ENCODE data around the gene EDC3. TPM values are rescaled to one million over a fixed set of nuclear protein-coding genes. Genes with fewer than 3 reads are reported as not detected.
A peak's percentile ranks its signal among the peaks of the same experiment; 100 is the strongest.

The EDC3 gene
- total RNA-seq, 2 donors from 2014 or later, result 11.5 to 16.2 TPM

GRCh38 chr15:74642734-74643664 lies 52.8 kb downstream of the EDC3 start:
- Histone ChIP-seq H3K4me3 (no peak overlapping the region), H3K27me3 (replicated peaks; ENCODE audit: insufficient read depth) (no peaks in the 10 kb centered on the region), H3K36me3 (peaks cover 9% of the 10 kb centered on the region), H3K27ac (peak overlapping the region; percentile 11 to 52), H3K9me3 (no peaks in the 10 kb centered on the region), H3K4me1 (ENCODE audit: control insufficient read depth in 1 of 2, low read depth in 2 of 2) (peaks cover 13 to 45% of the 10 kb centered on the region in 2 donors)
- TF ChIP-seq, protein P1, sequence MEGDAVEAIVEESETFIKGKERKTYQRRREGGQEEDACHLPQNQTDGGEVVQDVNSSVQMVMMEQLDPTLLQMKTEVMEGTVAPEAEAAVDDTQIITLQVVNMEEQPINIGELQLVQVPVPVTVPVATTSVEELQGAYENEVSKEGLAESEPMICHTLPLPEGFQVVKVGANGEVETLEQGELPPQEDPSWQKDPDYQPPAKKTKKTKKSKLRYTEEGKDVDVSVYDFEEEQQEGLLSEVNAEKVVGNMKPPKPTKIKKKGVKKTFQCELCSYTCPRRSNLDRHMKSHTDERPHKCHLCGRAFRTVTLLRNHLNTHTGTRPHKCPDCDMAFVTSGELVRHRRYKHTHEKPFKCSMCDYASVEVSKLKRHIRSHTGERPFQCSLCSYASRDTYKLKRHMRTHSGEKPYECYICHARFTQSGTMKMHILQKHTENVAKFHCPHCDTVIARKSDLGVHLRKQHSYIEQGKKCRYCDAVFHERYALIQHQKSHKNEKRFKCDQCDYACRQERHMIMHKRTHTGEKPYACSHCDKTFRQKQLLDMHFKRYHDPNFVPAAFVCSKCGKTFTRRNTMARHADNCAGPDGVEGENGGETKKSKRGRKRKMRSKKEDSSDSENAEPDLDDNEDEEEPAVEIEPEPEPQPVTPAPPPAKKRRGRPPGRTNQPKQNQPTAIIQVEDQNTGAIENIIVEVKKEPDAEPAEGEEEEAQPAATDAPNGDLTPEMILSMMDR (IDR thresholded peaks at IDR 0.05), result no peak
- DNase-seq (ENCODE audit: low spot score), result no peak
- no peak for ATAC-seq (ENCODE audit: insufficient number of reproducible peaks, low FRiP score, low read depth)

DNA sequence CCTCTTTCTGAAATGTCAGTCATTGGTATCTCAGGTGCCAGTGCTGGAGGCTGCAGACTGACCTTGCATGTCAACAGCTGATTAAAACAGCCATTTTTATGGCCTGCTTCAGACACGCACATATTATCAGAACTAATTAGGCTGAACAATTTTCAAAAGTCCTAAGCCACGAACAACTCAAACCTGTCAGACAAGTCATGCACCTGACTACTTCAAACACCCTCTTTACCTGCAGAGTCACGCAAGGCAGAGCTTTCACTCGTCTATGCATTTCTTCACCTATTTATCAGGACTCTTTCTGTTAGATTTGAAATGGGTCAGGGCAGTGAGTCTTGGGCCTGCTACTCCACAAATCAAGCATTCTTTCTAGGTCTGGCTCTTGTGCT lies 53.5 kb downstream of the EDC3 start:
- Histone ChIP-seq H3K4me1 (ENCODE audit: control insufficient read depth in 1 of 2, low read depth in 2 of 2) (peaks cover 13 to 45% of the 10 kb centered on the region in 2 donors), H3K9me3 (no peaks in the 10 kb centered on the region), H3K36me3 (peaks cover 14% of the 10 kb centered on the region), H3K4me3 (no peak overlapping the region), H3K27me3 (replicated peaks; ENCODE audit: insufficient read depth) (no peaks in the 10 kb centered on the region), H3K27ac (peak overlapping the region; percentile 11 to 52)
- TF ChIP-seq, protein P1 (IDR thresholded peaks at IDR 0.05), result no peak
- ATAC-seq (ENCODE audit: insufficient number of reproducible peaks, low FRiP score, low read depth), result no peak
- DNase-seq (ENCODE audit: low spot score), result no peak

- H3K9me3 ChIP-seq, result no peaks in the 10 kb centered on the region
- peaks cover 13 to 41% of the 10 kb centered on the region in 2 donors for H3K4me1 ChIP-seq (ENCODE audit: control insufficient read depth in 1 of 2, low read depth in 2 of 2)
- DNase-seq (ENCODE audit: low spot score), result no peak
- peak overlapping the region in 1 of 2 donors; percentile 24 for H3K27ac ChIP-seq
- peaks cover 21% of the 10 kb centered on the region for H3K36me3 ChIP-seq
- ATAC-seq (ENCODE audit: insufficient number of reproducible peaks, low FRiP score, low read depth), result no peak
- no peak overlapping the region for H3K4me3 ChIP-seq
- TF ChIP-seq, protein P1 (IDR thresholded peaks at IDR 0.05), result no peak
- no peaks in the 10 kb centered on the region for H3K27me3 ChIP-seq (replicated peaks; ENCODE audit: insufficient read depth)
Observed at GRCh38 chr15:74641151-74641550, 54.7 kb downstream of the EDC3 start.

DNA sequence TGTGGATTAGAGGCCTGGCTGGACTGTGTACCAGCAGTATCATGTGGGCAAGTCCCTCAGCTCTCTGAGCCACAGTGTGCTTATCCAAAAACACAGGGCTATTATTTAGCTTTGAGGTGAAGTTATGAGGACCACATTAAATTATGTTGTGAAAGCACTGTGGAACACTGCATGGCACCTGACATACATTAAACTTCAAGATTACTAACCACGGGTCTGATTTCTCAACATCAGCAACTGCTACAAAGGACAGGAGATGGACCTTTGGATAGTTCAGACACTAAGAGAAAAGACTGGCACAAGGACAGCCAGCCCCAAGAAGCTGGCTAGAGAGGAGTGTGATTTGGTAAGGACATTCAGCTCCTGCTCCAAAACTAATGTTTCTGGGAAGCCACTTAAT lies 58.8 kb downstream of the EDC3 start:
- Histone ChIP-seq H3K9me3 (no peaks in the 10 kb centered on the region), H3K36me3 (peaks cover 43% of the 10 kb centered on the region), H3K27me3 (replicated peaks; ENCODE audit: insufficient read depth) (no peaks in the 10 kb centered on the region), H3K27ac (no peak overlapping the region), H3K4me3 (no peak overlapping the region), H3K4me1 (ENCODE audit: control insufficient read depth in 1 of 2, low read depth in 2 of 2) (peaks cover 0 to 18% of the 10 kb centered on the region in 2 donors)
- ATAC-seq (ENCODE audit: insufficient number of reproducible peaks, low FRiP score, low read depth), result no peak
- TF ChIP-seq, protein P1 (IDR thresholded peaks at IDR 0.05), result no peak
- no peak for DNase-seq (ENCODE audit: low spot score)

- TF ChIP-seq, protein P1 (IDR thresholded peaks at IDR 0.05), result peak; percentile 78
- DNase-seq (ENCODE audit: low spot score), result no peak
- Histone ChIP-seq H3K36me3 (peaks cover 60% of the 10 kb centered on the region), H3K4me3 (no peak overlapping the region), H3K9me3 (no peaks in the 10 kb centered on the region), H3K27ac (no peak overlapping the region), H3K4me1 (ENCODE audit: control insufficient read depth in 1 of 2, low read depth in 2 of 2) (peaks cover 0 to under 1% of the 10 kb centered on the region in 2 donors), H3K27me3 (replicated peaks; ENCODE audit: insufficient read depth) (no peaks in the 10 kb centered on the region)
- ATAC-seq (ENCODE audit: insufficient number of reproducible peaks, low FRiP score, low read depth), result no peak
Observed at GRCh38 chr15:74635228-74635627, 60.6 kb downstream of the EDC3 start.
